ENCODE data around the gene GSTM4.
"Not testable (repeated sequence)": the region's sequence is repeated elsewhere in the genome, so short reads cannot be mapped to it uniquely, and the experiment has no call there.

GSTM4 gene

DNA sequence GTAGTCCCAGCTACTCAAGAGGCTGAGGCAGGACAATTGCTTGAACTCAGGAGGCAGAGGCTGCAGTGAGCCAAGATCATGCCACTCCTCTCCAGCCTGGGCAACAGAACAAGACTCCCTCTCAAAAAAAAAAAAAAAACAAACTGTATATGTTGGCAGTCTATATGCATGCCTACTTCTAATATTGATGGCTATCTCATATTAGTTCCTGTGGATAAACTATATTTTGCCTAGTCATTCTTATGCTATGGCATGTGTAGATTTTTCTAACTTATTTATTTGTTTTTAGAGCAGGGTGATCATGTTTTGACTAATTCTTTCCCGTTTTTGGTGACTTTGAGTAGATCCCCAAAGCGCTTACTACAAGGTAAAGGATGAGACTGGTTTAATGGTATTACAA lies 22.7 kb downstream of the GSTM4 start:
- H3K4me3 ChIP-seq (ENCODE audit: low read depth in 1 of 2, low read length in 2 of 2); H3K4me1 ChIP-seq (ENCODE audit: control insufficient read depth in 1 of 2, insufficient read depth in 2 of 2, low read length in 2 of 2); H3K27ac ChIP-seq (ENCODE audit: low read depth, low read length); H3K9me3 ChIP-seq (ENCODE audit: control insufficient read depth in 1 of 2, low read length in 2 of 2); H3K9ac ChIP-seq (ENCODE audit: low read depth in 1 of 2, low read length in 2 of 2); H3K27me3 ChIP-seq (ENCODE audit: control insufficient read depth in 1 of 2, insufficient read depth in 2 of 2, low read length in 2 of 2); H3K36me3 ChIP-seq (ENCODE audit: control insufficient read depth in 1 of 2, insufficient read depth in 2 of 2, low read length in 2 of 2): not testable (repeated sequence)

DNA sequence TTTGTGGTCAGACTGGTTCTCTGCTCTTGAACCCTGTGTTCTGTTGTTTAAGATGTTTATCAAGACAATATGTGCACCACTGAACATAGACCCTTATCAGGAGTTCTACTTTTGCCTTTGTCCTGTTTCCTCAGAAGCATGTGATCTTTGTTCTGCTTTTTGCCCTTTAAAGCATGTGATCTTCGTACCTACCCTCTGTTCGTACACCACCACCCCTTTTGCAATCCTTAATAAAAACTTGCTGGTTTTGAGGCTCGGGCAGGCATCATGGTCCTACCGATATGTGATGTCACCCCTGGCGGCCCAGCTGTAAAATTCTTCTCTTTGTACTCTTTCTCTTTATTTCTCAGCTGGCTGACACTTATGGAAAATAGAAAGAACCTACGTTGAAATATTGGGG lies 28.9 kb downstream of the GSTM4 start:
- not testable (repeated sequence) for H3K4me1 ChIP-seq (ENCODE audit: control insufficient read depth in 1 of 2, insufficient read depth in 2 of 2, low read length in 2 of 2); H3K36me3 ChIP-seq (ENCODE audit: control insufficient read depth in 1 of 2, insufficient read depth in 2 of 2, low read length in 2 of 2); H3K27me3 ChIP-seq (ENCODE audit: control insufficient read depth in 1 of 2, insufficient read depth in 2 of 2, low read length in 2 of 2); H3K27ac ChIP-seq (ENCODE audit: low read depth, low read length); H3K9me3 ChIP-seq (ENCODE audit: control insufficient read depth in 1 of 2, low read length in 2 of 2); H3K9ac ChIP-seq (ENCODE audit: low read depth in 1 of 2, low read length in 2 of 2); H3K4me3 ChIP-seq (ENCODE audit: low read depth in 1 of 2, low read length in 2 of 2)

DNA sequence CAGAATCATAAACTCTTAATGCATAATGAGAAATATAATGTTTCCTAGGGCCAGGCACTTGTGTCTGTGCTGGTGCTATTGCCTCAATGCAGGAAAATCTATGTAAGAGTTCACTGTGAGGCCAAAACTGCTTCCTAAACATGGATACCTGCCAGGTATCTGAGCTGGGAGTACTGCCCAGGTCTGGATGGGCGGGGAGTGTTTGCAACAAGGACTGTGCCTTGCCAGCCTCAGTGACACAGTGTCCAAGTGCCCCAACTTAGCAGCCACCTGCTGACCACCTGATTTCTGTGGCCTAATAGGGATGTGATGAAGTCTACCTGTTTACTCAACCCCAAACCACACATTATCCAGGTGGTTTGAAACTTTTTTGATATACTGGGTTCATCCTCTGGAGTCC lies 29.5 kb downstream of the GSTM4 start:
- H3K9me3 ChIP-seq (ENCODE audit: control insufficient read depth in 1 of 2, low read length in 2 of 2); H3K9ac ChIP-seq (ENCODE audit: low read depth in 1 of 2, low read length in 2 of 2); H3K4me1 ChIP-seq (ENCODE audit: control insufficient read depth in 1 of 2, insufficient read depth in 2 of 2, low read length in 2 of 2); H3K27me3 ChIP-seq (ENCODE audit: control insufficient read depth in 1 of 2, insufficient read depth in 2 of 2, low read length in 2 of 2); H3K27ac ChIP-seq (ENCODE audit: low read depth, low read length); H3K4me3 ChIP-seq (ENCODE audit: low read depth in 1 of 2, low read length in 2 of 2); H3K36me3 ChIP-seq (ENCODE audit: control insufficient read depth in 1 of 2, insufficient read depth in 2 of 2, low read length in 2 of 2): not testable (repeated sequence)

DNA sequence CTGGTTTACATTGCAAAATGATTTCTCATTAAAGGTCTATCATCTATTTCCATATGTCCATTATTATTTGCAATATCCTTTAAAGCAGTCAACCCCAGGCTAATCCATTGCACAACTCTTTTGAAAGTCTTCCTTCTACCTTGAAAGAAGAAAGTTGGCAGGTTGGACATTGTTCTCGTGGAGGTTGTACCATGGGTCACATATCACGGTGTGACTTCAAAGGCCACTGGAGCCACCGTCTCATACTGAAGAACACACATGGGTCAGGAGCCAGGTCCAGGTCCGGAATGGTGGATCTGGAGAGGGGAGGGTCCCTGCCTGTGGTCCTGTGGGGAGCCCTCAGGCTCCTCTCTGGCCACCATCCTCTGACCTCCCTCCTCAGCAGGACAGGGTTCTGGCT lies 30.0 kb downstream of the GSTM4 start:
- H3K27ac ChIP-seq (ENCODE audit: low read depth, low read length); H3K9me3 ChIP-seq (ENCODE audit: control insufficient read depth in 1 of 2, low read length in 2 of 2); H3K36me3 ChIP-seq (ENCODE audit: control insufficient read depth in 1 of 2, insufficient read depth in 2 of 2, low read length in 2 of 2); H3K4me3 ChIP-seq (ENCODE audit: low read depth in 1 of 2, low read length in 2 of 2); H3K9ac ChIP-seq (ENCODE audit: low read depth in 1 of 2, low read length in 2 of 2); H3K27me3 ChIP-seq (ENCODE audit: control insufficient read depth in 1 of 2, insufficient read depth in 2 of 2, low read length in 2 of 2); H3K4me1 ChIP-seq (ENCODE audit: control insufficient read depth in 1 of 2, insufficient read depth in 2 of 2, low read length in 2 of 2): not testable (repeated sequence)

DNA sequence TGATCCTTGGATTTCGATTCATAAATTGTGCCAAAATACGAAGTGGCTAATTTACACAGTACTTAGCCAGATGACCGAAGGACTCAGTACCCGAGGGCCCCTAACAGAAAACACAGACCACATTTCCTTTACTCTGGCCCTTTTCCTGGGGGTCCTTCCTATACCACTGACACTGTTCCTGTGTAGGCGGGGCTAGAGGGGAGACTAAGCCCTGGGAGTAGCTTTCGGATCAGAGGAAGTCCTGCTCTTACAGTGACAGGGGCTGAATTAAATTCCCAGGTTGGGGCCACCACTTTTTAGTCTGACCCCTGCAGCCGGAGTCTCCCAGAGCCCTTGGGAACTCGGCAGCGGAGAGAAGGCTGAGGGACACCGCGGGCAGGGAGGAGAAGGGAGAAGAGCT lies 31.2 kb downstream of the GSTM4 start:
- H3K27me3 ChIP-seq (ENCODE audit: control insufficient read depth in 1 of 2, insufficient read depth in 2 of 2, low read length in 2 of 2); H3K9me3 ChIP-seq (ENCODE audit: control insufficient read depth in 1 of 2, low read length in 2 of 2); H3K27ac ChIP-seq (ENCODE audit: low read depth, low read length); H3K36me3 ChIP-seq (ENCODE audit: control insufficient read depth in 1 of 2, insufficient read depth in 2 of 2, low read length in 2 of 2); H3K9ac ChIP-seq (ENCODE audit: low read depth in 1 of 2, low read length in 2 of 2); H3K4me3 ChIP-seq (ENCODE audit: low read depth in 1 of 2, low read length in 2 of 2); H3K4me1 ChIP-seq (ENCODE audit: control insufficient read depth in 1 of 2, insufficient read depth in 2 of 2, low read length in 2 of 2): not testable (repeated sequence)

DNA sequence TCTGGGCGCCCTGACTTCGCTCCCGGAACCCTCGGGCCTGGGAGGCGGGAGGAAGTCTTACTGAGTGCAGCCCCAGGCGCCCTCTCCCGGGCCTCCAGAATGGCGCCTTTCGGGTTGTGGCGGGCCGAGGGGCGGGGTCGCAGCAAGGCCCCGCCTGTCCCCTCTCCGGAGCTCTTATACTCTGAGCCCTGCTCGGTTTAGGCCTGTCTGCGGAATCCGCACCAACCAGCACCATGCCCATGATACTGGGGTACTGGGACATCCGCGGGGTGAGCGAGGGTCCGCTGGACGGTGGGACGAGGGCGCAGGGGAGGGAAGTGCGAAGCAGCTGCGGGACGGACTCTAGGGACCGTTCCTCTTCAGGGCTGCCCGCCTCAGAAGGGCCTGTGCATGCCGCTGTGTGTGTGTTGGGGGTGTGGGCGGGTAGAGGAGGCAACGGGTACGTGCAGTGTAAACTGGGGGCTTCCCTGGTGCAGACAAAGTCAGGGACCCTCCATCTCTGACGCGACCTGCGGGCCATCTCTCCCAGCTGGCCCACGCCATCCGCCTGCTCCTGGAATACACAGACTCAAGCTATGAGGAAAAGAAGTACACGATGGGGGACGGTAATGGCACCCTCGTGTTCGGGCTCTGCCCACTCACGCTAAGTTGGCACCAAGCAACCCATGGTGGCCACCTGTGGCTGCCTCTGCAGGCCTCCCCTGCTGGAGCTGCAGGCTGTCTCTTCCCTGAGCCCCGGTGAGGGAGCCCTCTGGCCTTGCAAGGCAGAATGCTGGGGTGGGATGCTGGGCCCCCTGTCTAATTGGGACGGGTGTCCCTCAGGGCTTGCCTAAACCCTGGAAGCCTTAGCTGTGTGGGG lies 32.0 kb downstream of the GSTM4 start, which contains the start of gene GSTM1:
Gene GSTM1, plus strand, starts transcription at position 177 of the 859 bp plus-strand sequence. Its CDS starts 57 bp downstream, at position 234.
- H3K9me3 ChIP-seq (ENCODE audit: control insufficient read depth in 1 of 2, low read length in 2 of 2) = no peaks in the 10 kb centered on the region
- H3K27me3 ChIP-seq (ENCODE audit: control insufficient read depth in 1 of 2, insufficient read depth in 2 of 2, low read length in 2 of 2) = no peaks in the 10 kb centered on the region
- H3K27ac ChIP-seq (ENCODE audit: low read depth, low read length) = no peak within 1 kb of the TSS
- H3K9ac ChIP-seq (ENCODE audit: low read depth in 1 of 2, low read length in 2 of 2) = no peak within 1 kb of the TSS
- no peak within 1 kb of the TSS for H3K4me3 ChIP-seq (ENCODE audit: low read depth in 1 of 2, low read length in 2 of 2)
- no peaks in the 10 kb centered on the region for H3K36me3 ChIP-seq (ENCODE audit: control insufficient read depth in 1 of 2, insufficient read depth in 2 of 2, low read length in 2 of 2)
- no peaks in the 10 kb centered on the region for H3K4me1 ChIP-seq (ENCODE audit: control insufficient read depth in 1 of 2, insufficient read depth in 2 of 2, low read length in 2 of 2)

DNA sequence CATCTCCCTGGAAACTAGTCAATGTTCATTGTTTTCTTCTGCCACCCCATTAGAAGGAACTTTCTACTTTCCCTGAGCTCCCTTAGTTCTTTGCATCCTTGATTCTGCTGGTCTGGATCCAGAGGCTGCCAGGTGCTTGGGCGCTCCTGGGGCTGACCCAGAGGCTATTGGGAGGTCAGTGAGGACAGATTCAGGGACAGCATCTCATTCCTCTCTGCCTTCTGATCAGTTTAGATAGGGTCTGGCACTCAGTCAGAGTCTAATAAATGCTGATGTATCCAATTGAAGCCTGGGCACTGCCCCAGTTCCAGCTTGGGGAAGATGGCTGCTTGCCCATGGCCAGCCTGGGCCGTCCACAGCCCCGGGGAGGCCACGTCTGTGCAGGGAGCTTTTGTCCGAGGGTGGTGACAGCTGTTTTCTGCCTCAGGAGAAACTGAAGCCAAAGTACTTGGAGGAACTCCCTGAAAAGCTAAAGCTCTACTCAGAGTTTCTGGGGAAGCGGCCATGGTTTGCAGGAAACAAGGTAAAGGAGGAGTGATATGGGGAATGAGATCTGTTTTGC lies 34.0 kb downstream of the GSTM4 start:
- no peak overlapping the region for H3K9ac ChIP-seq (ENCODE audit: low read depth in 1 of 2, low read length in 2 of 2)
- H3K4me1 ChIP-seq (ENCODE audit: control insufficient read depth in 1 of 2, insufficient read depth in 2 of 2, low read length in 2 of 2) = no peaks in the 10 kb centered on the region
- H3K4me3 ChIP-seq (ENCODE audit: low read depth in 1 of 2, low read length in 2 of 2) = no peak overlapping the region
- H3K36me3 ChIP-seq (ENCODE audit: control insufficient read depth in 1 of 2, insufficient read depth in 2 of 2, low read length in 2 of 2) = no peaks in the 10 kb centered on the region
- no peaks in the 10 kb centered on the region for H3K9me3 ChIP-seq (ENCODE audit: control insufficient read depth in 1 of 2, low read length in 2 of 2)
- H3K27me3 ChIP-seq (ENCODE audit: control insufficient read depth in 1 of 2, insufficient read depth in 2 of 2, low read length in 2 of 2) = no peaks in the 10 kb centered on the region
- no peak overlapping the region for H3K27ac ChIP-seq (ENCODE audit: low read depth, low read length)

DNA sequence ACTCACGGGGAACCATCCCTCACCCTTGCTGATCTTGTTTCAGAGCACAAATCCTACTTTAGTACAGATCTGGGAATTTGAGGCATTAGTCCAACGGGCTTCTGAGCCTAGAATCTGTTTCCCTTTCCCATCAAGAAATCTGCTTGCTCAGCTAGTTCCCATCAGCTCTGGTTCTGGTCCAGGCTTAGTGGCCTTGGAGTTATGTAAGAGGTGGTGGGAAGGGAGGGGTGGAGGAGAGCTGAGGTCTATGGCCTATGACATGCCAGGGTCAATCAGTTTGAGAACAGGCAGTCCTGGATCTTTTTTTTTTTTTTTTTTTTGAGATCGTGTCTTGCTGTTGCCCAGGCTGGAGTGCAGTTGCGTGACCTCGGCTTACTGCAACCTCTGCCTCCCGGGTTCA lies 35.9 kb downstream of the GSTM4 start:
- Histone ChIP-seq H3K36me3 (ENCODE audit: control insufficient read depth in 1 of 2, insufficient read depth in 2 of 2, low read length in 2 of 2) (no peaks in the 10 kb centered on the region), H3K27ac (ENCODE audit: low read depth, low read length) (no peak overlapping the region), H3K27me3 (ENCODE audit: control insufficient read depth in 1 of 2, insufficient read depth in 2 of 2, low read length in 2 of 2) (no peaks in the 10 kb centered on the region), H3K4me1 (ENCODE audit: control insufficient read depth in 1 of 2, insufficient read depth in 2 of 2, low read length in 2 of 2) (no peaks in the 10 kb centered on the region), H3K9me3 (ENCODE audit: control insufficient read depth in 1 of 2, low read length in 2 of 2) (no peaks in the 10 kb centered on the region), H3K4me3 (ENCODE audit: low read depth in 1 of 2, low read length in 2 of 2) (no peak overlapping the region), H3K9ac (ENCODE audit: low read depth in 1 of 2, low read length in 2 of 2) (no peak overlapping the region)

DNA sequence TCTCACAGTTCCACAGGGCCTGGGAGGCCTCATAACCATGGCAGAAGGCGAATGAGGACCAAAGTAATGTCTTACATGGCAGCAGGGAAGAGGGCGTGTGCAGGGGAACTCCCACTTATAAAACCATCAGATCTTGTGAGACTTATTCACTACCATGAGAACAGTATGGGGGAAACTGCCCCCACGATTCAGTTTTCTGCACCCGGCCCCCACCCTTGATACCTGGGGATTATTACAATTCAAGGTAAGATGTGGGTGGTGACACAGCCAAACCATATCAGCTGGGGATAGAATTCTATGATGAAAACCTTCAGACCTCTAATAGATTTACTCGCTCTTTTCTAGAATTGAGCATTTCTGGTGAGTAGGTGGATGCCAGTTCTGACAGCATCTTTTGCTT lies 38.5 kb downstream of the GSTM4 start:
- H3K9me3 ChIP-seq (ENCODE audit: control insufficient read depth in 1 of 2, low read length in 2 of 2); H3K4me3 ChIP-seq (ENCODE audit: low read depth in 1 of 2, low read length in 2 of 2); H3K4me1 ChIP-seq (ENCODE audit: control insufficient read depth in 1 of 2, insufficient read depth in 2 of 2, low read length in 2 of 2); H3K27ac ChIP-seq (ENCODE audit: low read depth, low read length); H3K9ac ChIP-seq (ENCODE audit: low read depth in 1 of 2, low read length in 2 of 2); H3K27me3 ChIP-seq (ENCODE audit: control insufficient read depth in 1 of 2, insufficient read depth in 2 of 2, low read length in 2 of 2); H3K36me3 ChIP-seq (ENCODE audit: control insufficient read depth in 1 of 2, insufficient read depth in 2 of 2, low read length in 2 of 2): not testable (repeated sequence)

DNA sequence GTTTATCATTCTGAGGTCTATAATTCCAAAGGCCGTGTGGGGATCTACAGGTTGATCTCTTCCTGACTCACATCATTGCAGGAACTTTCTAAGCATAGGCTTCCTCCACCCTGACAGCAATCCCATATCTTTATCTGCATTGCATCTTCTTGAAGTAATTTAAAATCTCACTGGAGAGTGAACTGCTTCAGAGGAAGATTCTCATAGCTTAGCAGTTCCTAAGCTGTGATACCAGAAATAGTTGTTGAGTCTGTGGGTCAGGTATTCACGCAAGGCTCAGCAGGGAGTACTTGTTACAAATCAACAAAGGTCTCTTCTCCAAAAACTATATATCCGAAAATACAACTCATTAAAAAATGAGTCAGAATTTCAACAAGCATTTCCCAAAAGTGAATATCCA lies 39.2 kb downstream of the GSTM4 start:
- not testable (repeated sequence) for H3K4me1 ChIP-seq (ENCODE audit: control insufficient read depth in 1 of 2, insufficient read depth in 2 of 2, low read length in 2 of 2); H3K9me3 ChIP-seq (ENCODE audit: control insufficient read depth in 1 of 2, low read length in 2 of 2); H3K9ac ChIP-seq (ENCODE audit: low read depth in 1 of 2, low read length in 2 of 2); H3K4me3 ChIP-seq (ENCODE audit: low read depth in 1 of 2, low read length in 2 of 2); H3K27ac ChIP-seq (ENCODE audit: low read depth, low read length); H3K36me3 ChIP-seq (ENCODE audit: control insufficient read depth in 1 of 2, insufficient read depth in 2 of 2, low read length in 2 of 2); H3K27me3 ChIP-seq (ENCODE audit: control insufficient read depth in 1 of 2, insufficient read depth in 2 of 2, low read length in 2 of 2)

All from duodenal mucosa (tissue), 2 donors.